Midbrain (tissue), 1 donor: ENCODE data around the gene SH3BGRL.

Source experiments
- DNase-seq: peaks from one replicate; lab custom pipeline; 2025; lab: John Stamatoyannopoulos, UW

The SH3BGRL gene

GRCh38 chrX:81201671-81202455 is at the start of gene SH3BGRL, which contains the start of gene HMGN5:
SH3BGRL (plus strand) TSS chrX:81202102; CDS start chrX:81202201, 99 bp downstream.
HMGN5 (minus strand) TSS chrX:81201913; CDS start chrX:81121549, 80,364 bp downstream.
- peak; percentile 77 for DNase-seq

- DNase-seq, result no peak
These were observed 33.5 kb upstream of the SH3BGRL start for GRCh38 chrX:81168391-81168790.

- DNase-seq, result peak; percentile 1
These were observed 27.6 kb upstream of the SH3BGRL start for GRCh38 chrX:81174286-81174685.

DNA sequence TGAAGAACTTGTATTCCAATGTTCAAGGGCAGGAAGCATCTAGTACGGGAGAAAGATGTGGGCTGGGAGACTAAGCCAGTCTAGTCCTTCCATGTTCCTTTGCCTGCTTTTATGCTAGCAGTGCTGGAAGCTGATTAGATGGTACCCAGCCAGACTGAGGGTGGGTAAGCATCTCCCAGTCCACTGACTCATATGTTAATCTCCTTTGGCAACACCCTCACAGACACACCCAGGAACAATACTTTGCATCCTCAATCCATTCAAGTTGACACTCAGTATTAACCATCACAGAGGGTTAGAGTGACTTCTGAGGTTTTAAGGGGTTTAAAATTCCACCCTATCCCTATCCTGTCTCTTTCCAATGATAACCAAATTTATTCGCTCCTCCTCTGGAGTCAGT is 6.6 kb upstream of the SH3BGRL start:
- no peak for DNase-seq

- DNase-seq, result peak; percentile 66
These were observed 6.2 kb upstream of the SH3BGRL start for GRCh38 chrX:81195712-81196111.

GRCh38 chrX:81201071-81201470 is 831 bp upstream of the SH3BGRL start:
- DNase-seq, result no peak

DNA sequence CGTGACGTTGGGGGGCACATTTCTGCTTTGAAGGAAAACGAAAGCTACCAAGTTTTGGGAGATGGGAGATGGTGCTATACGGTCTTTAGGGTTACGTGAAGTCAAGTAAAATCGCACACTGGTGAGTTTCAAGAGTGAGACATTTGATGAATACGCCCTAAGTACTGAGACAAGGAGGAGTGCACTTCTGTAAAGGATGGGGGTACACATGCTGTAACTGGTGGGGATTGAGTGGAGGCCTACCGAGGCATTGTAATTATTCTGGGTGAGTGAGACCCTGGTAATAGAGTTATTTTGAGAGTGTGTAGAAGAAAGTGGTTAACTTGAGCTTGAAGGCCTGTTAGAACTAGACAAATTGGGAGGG is 536 bp downstream of the SH3BGRL start:
- no peak for DNase-seq

DNA sequence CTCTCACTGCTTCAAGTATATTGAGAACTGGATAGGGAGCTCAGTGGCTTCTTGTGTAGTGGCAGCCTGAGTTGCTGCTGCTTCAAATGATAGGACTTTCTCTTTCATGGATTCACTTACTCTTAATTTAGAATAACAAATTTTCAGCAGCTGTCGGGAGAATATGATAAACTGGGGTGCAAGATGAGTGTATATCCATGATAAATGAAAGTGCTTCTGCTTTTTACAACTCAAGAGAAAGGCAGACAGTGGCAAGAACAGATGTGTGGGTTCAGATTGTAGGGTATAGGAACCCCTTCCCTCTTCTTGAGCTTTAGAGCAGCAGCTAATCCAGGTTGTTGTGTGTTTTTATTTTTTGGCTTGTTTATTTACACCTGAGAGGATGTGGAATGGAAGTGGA is 1.0 kb downstream of the SH3BGRL start:
- DNase-seq, result no peak

GRCh38 chrX:81205551-81205950 is 3.6 kb downstream of the SH3BGRL start:
- no peak for DNase-seq

DNA sequence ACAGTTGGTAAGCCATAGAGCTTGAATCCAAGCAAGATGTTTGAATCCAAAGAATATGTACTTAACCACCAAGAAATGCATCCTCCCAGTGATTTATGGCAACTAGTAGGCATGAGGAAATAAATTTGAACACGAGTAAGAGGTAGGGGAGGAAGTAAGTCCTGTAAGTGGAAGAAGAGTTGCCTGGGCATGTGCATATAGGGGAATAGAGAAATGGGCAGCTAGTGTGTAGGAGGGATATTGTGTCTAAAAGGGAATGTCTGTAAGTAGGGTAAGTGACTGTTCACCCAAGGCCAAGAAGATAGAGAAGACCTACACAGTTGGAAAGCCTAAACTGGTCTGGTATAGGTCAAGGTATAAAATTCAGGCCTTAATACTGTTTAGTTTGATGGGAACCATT is 4.6 kb downstream of the SH3BGRL start:
- DNase-seq, result no peak

DNA sequence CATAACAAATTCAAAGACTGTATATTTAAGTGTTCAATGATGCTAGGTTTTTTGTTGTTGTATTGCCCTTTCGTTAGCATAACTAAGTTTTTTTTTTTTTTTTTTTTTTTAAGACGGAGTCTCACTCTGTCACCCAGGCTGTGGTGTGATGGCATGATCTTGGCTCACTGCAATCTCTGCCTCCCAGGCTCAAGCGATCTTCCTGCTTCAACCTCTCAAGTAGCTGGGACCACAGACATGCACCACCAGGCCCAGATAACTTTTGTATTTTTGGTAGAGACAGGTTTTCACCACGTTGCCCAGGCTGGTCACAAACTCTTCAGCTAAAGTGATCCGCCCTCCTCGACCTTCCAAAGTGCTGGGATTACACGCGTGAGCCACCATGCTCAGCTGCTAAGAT is 7.0 kb downstream of the SH3BGRL start:
- DNase-seq, result no peak

GRCh38 chrX:81215685-81216084 is 13.8 kb downstream of the SH3BGRL start:
- no peak for DNase-seq

DNA sequence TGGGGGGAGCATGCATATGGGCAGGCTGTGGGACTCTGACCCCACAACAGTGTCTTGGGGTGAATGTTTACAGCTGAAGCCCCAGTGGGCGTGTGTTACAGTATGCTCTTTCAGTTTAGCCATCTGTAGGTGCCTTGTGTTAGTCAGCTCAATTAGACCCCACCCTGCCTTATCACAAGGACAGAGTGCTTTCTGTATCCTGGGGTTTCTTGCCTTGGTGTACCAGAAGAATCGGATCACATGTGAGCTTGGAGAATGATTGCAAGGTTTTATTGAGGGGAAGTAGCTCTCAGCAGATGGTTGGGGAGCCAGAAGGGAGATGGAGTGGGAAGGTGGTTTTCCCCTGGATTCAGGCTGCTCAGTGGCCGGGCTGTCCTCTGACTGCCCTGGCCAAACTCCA is 27.3 kb downstream of the SH3BGRL start:
- DNase-seq, result no peak

DNA sequence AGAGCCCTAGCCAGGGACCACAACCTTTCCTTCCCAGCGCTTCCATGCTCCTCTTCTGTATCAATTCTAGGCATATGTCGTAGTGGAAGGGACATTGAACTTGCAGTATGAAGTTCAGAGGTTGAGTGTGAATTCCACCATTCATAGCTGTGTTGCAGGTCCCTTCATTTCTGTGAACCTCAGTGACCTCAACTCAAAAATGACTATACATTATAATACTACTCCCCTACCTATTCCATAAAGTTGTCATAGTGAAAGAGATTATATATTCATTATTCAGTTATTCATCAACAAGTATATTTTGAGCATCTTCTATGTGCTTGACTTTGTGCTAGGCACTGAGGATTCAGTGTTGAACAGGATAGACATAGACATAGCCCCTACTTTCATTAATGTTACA is 28.0 kb downstream of the SH3BGRL start:
- no peak for DNase-seq

DNA sequence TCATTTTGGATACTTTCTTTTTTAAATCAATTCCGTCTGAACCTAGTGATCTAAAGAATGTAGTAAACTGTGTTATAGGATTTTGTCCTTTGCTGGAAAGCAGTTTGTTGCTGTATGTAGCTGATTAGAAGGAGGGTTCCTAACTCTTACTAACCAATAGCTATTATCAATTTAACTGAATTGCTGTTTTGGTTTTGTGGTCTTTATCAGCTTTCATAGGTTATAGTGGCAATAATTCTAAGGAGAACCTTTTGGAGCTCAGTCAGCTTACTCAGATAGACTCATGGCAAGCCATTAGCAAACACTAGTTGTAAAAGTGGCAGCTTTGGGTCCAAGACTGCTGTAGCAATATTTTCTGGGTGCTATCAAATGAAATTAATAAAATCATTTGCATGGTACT is 29.6 kb downstream of the SH3BGRL start:
- no peak for DNase-seq

- DNase-seq, result no peak
These were observed 30.3 kb downstream of the SH3BGRL start for GRCh38 chrX:81232218-81232617.

GRCh38 chrX:81237516-81237915 is 35.6 kb downstream of the SH3BGRL start:
- no peak for DNase-seq

- no peak for DNase-seq
These were observed 36.3 kb downstream of the SH3BGRL start for GRCh38 chrX:81238166-81238565.

- DNase-seq, result no peak
These were observed 38.9 kb downstream of the SH3BGRL start for GRCh38 chrX:81240701-81241331.

DNA sequence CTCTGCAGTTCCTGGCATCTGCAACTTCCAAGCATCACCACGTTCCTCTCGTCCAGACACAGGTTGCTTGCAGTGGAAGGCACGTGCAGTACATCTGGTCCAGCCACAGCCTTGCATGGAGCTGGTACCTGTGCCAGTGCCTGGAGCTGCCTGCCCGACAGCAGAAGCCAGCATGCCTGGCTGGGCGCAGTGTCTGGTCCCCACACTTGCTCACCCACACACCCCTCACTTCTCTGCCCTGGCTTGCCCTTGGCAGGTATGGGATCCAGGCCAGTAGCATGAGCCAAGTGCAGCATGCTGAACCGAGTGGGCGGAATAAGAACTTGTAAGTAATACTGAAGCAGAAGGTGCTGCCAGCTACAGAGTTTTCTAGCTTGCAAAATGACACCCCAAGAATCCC is 39.9 kb downstream of the SH3BGRL start:
- DNase-seq, result no peak

DNA sequence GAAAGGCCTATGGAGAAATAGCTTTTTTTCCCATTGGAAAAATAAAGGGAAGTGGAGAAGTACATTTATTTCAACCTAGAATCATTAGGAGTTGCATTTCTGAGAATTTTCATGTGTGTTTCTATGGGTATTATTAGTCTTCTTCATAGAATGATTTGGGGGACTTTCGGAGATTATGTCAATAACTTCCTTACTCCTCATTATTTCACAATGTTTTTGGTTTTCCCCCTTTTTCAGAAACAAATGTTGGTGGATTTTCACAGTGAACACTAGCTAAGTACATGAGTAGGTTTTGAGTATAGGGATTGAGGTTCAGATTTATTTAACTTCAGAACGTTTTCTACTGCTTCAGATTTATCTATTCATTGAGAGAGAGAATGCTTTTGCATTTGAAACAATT is 54.0 kb downstream of the SH3BGRL start:
- DNase-seq, result no peak

DNA sequence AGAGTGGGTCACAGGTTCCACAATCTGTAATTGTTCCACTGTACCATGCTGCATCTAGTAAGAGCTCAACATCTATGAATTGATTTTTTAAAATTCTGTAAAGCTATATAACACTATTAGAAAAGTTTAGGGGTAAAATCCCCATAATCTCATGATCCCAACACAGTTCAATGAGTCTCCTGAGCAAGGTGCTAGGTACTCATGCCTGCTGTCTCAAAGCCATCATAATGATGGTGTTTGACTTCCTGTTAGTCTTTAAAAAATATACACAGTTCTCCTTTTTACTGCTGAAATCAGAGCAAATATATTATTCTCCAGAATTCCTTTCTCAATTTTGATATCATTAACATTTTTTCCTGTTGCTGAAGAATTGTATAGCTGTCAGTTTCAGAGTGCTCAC is 55.9 kb downstream of the SH3BGRL start:
- no peak for DNase-seq

DNA sequence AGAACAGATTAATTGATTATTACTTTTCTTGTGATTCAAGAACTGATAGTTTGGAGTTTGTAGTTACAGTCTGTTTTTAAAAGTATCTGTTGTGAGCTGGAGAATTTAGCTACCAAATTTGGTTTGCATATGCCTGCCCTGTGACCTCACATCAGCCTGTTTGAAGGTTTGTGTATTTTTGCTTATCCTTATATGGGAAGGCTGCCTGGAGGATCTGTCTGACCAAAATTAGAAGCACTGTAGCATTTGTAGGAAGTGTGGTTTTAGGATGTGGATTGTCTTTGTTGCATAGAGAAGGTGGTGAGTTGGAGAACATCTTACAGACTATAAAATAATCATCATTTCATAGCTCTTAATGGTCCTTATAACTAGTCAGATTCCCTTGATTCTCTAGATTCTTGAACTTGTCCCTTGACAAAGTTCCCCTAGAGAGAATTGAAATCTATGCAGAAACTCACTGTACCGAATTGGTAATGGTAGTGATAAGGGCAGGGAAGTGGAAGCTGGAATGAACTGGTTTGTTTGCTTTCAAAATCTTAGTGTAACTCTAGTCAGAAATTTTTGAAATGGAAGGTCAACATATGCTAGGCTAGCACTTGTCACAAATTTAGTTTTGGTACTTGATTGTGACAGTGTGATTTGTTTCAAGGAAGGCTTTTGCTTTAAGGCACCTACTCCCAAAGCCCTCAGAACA is 57.3 kb downstream of the SH3BGRL start:
- DNase-seq, result no peak
